Measurements from ENCODE around the gene CLIC1.

CLIC1 gene
- total RNA-seq = 151 to 311 (median 178) reads per million in 4 experiments

DNA sequence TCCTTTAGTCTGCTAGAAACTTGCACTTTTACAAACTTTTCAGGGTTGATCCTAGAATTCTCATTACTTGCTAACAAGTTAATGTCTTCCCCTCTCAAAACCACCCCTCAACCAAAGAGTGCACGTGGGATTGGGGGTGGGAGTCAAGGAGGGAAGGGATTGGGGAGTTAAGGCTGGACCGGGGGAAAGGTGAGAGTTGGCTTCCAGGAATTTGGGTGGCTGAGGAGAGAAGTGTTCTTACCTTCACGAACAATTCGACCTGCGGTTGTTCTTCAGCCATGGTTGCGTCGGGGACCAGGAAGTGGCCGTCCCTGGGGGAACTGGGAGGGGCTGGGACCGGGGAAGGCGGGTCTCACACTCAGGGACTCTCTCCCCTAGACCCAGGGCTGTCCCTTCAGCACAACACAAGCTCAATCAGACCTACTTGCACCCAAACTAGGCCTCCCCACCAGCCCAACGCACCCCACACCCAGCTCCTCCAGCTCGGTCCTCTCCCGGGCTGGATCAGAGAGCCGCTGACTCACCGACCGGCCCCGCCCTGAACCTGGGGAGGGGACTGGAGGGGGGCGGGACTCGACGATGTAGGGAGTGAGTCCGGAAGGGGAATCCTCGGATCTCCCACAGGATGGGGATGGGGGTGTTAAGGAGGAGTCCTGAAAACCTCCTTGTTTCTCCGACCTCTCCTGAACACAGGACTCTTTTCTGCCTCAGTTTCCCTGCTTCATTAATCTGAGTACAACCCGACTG lies at the start of gene CLIC1:
Gene CLIC1, minus strand, starts transcription at position 510 of the 747 bp plus-strand sequence. Its CDS starts 230 bp downstream, at position 280.
- DNase-seq = peak; percentile 59

DNA sequence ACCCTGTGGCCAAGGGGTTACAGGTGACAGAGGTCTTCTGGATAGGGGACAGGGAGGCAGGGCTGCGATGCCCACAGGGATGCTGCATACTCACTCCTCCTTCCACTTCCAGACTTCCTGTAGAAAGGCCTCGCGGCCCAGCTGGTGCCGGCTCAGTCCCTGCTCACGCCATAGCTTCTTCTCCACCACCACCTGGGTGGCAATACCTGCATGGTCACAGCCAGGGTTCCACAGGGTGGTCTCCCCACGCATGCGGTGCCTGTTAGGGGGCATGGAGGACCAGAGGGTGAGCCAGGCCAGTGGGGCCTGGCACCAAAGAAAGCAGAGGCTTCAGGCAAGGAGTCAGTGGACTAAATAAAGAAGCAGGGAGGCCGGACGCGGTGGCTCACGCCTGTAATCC lies 49.1 kb upstream of the CLIC1 start:
- no peak for DNase-seq

DNA sequence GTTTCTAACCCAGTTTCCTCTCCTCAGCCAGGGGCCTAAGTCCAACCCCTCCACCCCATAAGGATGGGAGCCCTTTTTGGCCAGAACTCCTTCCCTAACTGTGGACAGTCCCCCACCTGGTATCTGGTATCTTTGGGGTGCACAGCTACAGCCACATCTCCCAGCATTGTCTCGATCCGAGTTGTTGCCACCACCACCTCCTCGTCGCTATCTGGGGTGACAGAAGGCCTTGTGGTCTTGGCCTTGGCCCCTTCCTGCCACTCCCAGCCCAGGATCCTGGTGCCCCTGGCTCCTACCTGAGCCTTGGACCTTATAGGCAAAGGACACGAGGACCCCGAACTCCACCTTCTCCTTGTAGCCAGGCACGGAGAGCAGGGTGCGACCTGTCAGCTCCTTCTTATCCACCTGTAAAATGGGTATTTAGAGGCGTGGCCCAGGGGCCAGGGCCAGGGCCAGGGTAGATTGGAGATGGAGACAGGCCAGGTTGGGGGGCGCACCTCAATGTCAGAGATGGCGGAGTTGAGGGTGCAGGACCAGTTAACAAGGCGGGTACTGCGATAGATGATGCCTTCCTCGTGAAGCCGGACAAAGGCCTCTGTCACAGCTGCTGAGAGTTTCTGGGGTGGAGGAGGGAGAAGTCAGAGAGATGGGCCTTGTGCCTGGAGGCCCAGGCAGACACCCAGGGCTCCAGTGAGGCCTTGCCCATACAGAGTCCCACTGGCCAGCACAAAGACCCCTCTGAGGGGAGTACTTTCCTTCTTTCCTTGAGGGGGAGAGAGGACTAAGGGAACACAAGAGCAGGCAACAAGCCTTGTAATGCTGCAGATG lies 48.0 kb upstream of the CLIC1 start:
- DNase-seq = no peak

DNA sequence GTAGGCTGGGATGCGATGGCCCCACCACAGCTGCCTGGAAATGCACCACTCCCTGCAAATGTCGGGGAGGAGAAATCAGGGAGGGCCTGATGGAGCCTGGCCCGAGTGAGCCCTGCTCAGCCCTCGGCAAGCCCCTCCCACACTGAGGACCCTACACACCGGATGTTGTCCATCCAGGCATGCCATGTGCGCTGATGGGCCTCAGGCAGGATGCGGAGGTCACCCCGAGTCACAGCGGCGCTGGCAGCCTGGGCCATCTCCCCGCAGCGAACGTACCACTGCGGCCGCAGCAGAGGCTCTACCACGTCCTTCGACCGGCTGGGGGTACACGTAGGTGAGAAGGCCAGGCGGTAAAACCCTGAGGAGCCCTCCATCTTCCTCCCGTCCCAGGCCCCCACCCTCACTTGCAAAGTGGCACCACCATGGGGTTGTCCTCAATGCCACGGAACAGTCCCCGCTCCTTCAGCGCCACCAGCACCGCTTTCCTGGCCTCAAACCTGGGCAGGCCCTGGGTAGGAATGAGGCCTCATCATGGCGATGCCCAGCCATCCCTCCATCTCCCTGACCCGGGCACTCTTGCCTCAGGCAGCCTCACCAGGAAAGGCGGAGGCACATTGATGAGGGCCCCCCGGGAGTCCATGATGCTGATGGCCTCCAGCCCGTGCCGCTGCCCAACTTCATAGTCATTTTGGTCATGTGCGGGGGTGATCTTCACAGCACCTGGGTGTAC lies 46.0 kb upstream of the CLIC1 start:
- no peak for DNase-seq

DNA sequence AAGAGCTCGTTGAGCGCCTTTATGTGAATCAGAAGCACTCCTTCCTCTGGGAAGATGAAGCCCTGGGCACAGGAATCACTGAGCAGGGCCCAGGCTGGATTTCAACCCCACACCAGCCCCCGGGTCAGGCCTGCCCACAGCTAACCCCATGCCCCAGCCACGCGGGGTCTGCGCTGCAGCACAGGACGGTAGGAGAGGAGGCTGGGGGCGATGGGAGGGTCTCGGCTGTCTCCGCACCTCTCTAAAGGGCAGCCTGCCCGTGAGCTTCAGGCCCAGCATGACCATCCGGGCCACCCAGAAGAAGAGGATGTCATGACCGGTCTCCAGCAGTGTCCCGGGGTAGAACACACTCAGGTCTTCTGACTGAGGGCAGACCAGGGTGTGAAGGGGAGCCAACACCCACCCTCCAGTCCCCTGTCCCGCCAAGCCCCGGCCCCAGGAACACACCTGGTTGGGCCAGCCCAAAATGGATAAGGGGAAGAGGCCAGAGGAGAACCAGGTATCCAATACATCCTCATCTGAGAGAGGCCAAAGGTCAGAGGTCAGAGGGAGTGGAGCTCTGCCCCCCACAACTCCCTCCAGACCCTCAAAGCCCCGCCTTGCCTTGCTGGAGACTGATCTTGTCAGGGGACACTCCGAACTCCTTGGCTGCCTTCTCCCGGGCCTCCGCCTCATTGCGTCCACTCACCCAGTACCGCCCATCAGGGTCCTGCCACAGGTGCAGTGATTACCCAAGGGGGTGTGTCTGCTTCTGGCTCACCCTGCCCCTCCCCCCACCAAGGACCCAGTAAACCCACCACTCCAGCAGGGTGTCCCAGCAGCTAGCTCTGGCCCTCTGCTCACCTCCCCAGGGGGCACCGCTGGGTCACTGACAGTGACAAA lies 45.2 kb upstream of the CLIC1 start:
- no peak for DNase-seq

DNA sequence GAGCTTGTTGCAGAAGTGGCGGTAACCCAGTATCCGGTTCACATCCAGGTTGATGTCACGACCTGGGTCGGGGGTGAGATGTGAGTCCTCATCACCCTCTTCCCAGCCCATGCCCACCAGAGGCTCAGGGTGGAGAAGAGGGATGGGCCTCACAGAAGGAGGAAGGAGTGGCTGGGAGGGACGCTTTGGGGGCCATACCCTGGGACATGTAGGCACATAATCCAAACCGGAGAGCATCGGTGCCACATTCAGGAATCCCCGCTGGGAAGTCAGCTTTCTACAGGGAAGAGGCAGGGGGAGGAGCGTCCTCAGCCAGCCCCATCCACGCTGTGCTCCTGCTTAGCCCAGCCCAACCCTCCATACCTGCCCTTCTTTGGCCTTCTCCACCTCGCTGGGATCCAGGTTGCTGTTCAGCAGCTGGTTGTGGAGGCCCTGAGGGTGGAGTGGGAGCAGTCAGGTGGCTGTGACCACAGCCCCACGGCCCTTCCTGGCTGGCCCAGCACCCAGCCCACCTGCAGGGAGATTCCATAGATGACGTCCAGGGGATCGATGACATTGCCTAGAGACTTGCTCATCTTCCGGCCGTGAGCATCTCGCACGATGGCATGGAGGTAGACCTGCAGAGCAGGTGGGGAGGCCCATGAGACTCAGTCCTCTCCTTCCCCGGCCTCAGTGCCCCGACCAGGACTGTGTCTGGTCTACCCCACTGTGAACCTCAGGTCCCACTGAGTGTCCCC lies 44.3 kb upstream of the CLIC1 start:
- no peak for DNase-seq

DNA sequence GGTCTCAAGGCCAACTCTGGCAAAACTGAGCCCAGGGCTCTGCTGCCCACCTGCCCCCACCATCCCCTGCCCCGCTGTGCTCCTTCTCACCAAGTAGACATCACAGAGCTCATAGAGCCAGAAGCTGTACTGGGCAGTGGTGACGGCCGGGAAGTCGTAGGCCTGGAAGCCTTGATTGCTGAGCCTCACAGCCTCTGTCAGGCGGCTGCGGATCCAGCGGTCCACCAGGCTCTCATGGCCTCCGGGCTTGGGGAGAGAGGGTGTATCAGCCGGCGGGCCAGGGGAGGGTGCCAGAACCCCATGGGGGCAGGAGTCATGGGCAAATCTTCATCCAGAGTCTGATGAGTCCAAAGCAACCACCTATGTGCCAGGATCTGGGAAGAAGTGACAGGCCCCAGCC lies 43.6 kb upstream of the CLIC1 start:
- DNase-seq = no peak

DNA sequence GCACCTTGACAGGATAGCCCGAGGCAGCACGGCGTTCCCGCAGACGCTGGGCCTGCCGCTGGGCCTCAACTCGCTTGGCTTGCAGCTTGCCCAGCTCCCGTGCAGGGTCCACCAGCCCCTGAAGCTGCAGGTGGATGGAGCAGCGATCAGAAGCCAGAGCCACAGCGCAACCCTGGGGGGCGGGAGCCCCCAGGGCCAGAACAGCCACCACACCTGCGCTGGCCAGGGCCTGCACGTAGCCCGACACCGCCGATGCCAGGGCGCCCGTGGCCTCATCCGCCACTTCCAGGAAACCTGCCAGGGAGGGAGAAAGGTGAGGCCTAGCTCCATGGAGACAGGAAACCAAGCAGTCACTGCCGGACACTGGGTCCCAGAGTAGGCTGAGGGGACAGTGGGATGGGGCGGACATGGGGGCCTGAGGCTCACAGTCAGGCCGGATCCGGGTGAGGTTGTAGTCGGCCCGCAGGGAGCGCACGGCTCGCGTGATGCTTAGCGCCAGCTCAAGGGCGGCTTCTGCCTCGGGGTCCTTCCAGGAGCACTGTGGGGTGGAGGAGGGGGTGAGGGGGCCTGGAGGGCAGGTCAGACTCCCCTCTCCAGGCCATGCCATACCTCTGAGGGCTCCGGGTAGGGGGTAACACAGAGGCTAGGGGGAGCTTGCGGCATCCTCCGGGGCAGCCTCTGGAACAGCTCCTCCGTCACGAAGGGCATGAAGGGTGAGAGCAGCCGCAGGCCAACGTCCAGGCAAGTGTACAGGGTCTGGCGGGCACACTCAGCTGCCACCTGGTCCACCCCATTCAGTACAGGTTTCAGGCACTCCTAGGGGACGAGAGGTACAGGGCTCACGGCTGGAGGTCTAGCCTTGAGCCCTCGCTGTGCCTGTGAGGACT lies 42.9 kb upstream of the CLIC1 start:
- no peak for DNase-seq

DNA sequence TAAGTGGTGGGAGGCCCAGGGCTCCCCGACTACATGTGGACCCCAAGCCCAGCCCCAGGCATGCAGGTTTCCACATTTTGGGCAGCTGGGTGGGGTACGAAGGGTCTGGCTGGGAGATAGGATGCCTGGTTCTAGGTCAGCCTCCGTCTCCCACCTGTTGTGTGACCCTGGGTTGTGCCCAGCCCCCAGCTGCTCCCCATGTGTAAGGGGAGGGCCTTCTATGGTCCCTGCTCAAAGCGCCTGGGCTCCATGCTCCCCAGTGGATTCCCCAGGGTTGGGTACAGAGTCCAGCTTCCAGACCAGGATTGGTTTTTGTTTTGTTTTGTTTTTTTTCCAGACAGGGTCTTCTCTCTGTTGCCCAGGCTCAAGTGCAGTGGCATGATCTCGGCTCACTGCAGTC lies 41.9 kb upstream of the CLIC1 start:
- DNase-seq = no peak

DNA sequence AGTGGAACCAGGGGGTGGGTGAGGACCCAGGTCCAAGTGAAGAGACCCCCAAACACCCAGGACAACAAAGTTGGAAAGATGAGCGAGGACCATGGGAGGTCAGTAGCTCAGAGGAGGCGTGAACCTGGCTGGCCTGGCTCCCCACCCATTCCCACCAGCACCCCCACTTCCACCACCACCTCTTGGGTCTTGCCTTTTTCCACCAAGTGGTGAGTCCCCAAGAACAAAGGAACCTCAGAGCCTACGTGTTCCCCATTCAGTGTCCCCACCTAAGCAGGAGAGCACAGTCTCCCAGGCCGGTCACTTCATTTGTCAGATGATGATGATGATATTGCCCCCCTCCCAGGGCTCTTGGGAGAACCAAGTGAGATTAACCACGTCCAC lies 41.3 kb upstream of the CLIC1 start:
- no peak for DNase-seq

DNA sequence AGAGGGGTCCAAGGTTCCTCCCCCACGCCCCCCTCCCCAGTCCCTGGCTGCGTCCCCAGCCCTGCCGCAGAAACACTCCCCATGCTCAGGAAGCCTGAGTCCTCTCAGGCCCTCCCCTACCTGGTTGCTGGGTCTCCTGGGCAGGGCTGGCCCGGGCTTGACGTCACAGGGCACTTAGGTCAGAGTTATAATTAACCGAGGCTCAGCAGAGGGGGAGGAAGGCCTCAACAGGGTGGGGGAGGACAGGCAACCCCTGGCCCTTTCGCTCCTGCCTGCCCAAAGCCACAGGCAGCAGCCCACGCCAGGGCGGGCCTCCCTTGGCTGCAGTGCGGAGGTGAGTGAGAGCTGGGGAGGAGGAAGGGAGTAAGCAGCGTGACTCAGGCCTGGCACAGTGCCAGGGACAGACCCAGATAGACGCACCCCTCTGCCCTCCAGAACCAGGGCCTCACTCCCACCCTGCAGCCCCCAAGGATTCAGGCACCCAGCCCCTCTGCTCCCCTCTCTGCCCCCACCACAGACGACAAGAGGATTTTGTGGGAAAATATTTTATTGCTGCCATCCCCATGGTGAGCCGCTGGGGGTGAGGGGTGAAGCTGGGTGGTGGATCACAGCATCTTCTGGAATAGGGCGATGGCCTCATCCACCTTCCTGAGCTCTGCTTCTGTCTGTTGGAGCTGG lies 40.8 kb upstream of the CLIC1 start, which contains the start of gene VWA7:
Gene VWA7, minus strand, starts transcription at position 340 of the 678 bp plus-strand sequence. CDS start 549 bp downstream, outside the sequence.
- DNase-seq = peak; percentile 4

DNA sequence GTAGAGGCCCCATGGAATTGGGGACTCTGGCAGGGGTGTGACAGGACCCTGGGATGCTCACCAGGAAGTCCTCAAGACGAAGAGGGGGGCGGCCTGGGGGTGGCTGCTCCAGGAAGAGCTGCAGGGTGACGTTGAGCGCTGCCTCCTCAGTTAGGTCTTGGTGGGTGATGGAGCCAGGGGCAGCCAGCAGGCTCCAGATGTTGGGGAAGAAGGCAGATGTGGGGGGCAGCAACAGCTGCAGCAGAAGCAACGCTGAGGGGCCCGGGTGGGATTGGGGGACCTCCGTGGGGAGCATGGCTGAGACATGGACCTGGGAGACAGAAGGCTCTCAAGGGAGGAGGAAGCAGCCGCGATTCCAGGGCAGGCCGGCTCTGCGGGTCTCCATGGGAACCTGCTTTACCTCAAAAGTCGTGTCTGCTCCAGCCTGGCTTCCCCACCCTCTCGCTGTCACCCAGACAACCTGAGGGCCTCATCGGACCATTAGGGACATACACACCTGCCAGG lies 40.2 kb upstream of the CLIC1 start:
- DNase-seq = no peak

DNA sequence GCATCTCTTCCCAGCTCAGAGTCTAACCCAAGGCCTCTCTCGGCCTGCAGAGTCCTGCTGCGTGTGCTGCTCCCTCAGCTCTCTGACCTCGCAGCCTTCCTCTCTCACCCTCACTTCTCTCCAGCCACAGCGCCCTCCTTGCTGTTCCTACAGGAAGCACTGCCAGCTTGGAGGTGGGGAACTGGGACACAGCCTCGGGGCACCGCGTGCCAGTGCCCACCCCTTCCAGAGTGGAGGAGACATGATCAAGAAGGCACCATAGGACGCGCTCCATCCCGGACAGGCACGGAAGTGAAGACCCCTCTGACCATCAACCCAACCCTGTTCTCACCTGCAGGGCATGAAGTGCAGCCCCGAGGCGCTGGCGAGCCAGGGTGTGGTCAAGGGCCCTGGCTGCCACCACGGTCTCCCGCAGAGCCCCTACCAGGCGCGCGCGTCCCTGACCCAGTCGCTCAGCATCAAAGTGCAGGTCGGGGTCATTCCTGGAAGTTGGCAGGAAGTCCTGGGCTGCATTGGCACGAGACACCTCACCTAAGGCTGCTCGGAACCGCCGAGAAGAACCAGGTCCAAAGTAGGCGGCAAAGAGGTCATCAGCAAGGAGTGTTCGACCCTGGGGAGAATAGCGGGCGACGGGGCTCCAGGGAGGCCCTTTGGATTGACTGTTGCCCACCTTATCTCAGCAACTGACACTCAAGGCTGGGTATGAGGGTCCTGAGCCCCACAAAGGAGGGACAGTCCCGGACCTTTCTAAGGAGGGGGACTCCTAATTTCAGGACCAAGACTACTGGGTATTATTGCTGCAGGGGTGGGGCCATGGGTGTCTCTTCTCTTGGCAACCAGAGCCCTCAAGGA lies 39.5 kb upstream of the CLIC1 start:
- no peak for DNase-seq

DNA sequence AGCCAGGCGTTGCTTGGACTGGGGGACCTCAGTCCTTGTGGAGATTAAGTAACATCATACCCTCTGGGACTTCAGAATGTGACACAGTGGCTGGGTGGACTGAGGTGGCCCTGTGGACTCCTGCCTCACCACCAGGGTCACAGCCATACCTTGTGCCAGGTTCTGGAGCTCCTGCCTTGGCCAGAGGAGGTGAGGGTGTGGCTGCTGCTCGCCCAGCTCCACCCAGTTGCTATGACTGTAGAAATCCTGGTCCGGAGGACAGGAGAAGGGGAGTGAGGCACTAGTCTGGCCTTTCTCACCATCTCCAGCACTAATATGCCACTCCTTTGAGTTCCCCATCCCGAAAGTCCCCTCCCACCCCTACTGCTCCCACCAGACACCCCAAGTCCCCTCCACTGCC lies 38.9 kb upstream of the CLIC1 start:
- no peak for DNase-seq

DNA sequence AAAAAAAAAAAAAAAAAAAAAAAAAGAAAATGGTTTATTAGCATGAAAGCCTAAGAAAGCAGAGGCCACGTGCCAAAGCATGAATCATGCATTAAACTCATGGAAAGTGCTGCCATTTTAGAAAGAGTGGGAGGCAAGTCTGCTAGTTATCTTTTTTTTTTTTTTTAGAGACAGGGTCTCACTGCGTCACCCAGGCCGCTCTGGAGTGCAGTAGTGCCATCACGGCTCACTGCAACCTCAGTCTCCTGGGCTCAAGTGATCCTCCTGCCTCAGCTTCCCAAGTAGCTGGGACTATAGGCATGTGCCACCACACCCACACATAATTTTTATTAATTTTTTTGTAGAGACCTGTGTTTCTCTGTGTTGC lies 35.6 kb upstream of the CLIC1 start:
- DNase-seq = no peak

DNA sequence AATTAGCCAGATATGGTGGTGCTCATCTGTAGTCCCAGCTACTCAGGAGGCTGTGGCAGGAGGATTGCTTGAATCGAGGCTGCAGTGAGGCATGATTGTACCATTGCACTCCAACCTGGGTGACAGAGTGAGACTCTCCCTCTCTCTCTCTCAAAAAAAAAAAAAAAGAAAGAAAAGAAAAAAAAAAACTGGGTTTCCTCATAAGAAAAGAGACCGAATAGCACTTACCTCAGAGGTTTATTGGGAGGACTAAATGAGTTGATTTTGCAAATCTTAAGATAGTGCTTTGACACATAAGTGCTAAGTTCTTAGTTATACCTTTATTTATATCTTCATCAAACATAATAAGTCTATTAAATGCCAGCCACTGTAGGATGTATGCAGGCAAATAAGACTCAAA lies 34.5 kb upstream of the CLIC1 start:
- DNase-seq = no peak

DNA sequence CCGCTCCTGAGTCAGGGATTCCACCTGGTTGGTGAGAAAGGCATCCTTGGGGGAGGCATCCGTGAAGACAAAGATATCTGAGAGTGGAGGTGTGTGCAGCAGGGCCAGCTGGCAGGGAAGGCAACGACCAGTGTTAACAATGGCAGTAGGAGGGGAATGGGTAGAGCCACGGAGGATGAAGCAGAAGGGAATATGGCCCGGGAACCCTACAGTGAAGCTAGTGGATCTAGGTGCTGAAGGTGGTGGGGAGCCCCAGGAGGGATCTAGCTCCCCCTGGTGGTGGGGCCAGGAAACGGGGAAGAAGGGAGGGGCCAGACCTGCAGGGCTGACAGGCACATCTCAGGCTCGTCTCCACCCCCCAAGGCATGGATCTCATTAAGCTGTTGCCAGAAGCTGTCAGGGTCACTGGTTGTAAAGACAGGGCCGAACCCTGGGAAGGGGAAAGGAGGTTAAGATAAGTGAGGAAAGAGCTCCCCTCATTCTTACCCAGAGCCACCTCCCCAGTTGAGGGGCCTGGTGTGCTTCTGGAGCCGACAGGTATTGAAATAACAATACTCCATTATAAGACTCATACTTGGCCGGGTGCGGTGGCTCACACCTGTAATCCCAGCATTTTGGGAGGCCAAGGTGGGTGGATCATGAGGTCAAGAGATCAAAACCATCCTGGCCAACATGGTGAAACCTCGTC lies 33.5 kb upstream of the CLIC1 start:
- peak; percentile 67 for DNase-seq

All from effector CD8-positive, alpha-beta T cell (primary cell).